Measurements from ENCODE around the gene KCNMB1. TPM values are rescaled to one million over a fixed set of nuclear protein-coding genes. Genes with fewer than 3 reads are reported as not detected.

Gene KCNMB1
- total RNA-seq, 2 donors from 2014 or later, result 0.09 TPM; not detected in 1

- Mint-ChIP-seq H3K36me3 (ENCODE audit: low read depth) (no peaks in the 10 kb centered on the region), H3K4me3 (no peak overlapping the region), H3K27ac (no peak overlapping the region), H3K27me3 (ENCODE audit: insufficient read depth) (peaks cover 43% of the 10 kb centered on the region), H3K4me1 (peaks cover 18% of the 10 kb centered on the region), H3K9me3 (peaks cover 23% of the 10 kb centered on the region)
- Histone ChIP-seq H3K4me3 (ENCODE audit: low read length) (no peak overlapping the region), H3K27ac (ENCODE audit: low read depth, low read length) (no peak overlapping the region), H3K4me1 (ENCODE audit: control insufficient read depth, insufficient read depth, low read length) (no peaks in the 10 kb centered on the region), H3K9me3 (ENCODE audit: control insufficient read depth, low read length) (peaks cover 41% of the 10 kb centered on the region), H3K27me3 (ENCODE audit: control insufficient read depth, insufficient read depth, low read length, poor library complexity, severe bottlenecking) (peaks cover 42% of the 10 kb centered on the region), H3K36me3 (ENCODE audit: control insufficient read depth, insufficient read depth, low read length) (no peaks in the 10 kb centered on the region), H3K9ac (ENCODE audit: extremely low read depth, low read length, poor library complexity, severe bottlenecking) (no peak overlapping the region)
- no peak for TF ChIP-seq CTCF (conservative IDR thresholded peaks at IDR 0.05)
- 86 to 100% methylated on average over 1 of the region's 1 CpG for WGBS, 2 experiments (ENCODE audit: insufficient coverage in 1 of 2, insufficient read length in 1 of 2)
- no peak for DNase-seq
Measured at GRCh38 chr5:170339780-170340167, 49.4 kb downstream of the KCNMB1 start.

- Mint-ChIP-seq H3K36me3 (ENCODE audit: low read depth) (no peaks in the 10 kb centered on the region), H3K27me3 (ENCODE audit: insufficient read depth) (peaks cover 36% of the 10 kb centered on the region), H3K4me1 (peaks cover 18% of the 10 kb centered on the region), H3K27ac (no peak overlapping the region), H3K4me3 (no peak overlapping the region), H3K9me3 (peaks cover 19% of the 10 kb centered on the region)
- H3K9me3 ChIP-seq (ENCODE audit: control insufficient read depth, low read length), result peaks cover 35% of the 10 kb centered on the region
- H3K4me3 ChIP-seq (ENCODE audit: low read length), result no peak overlapping the region
- no peaks in the 10 kb centered on the region for H3K4me1 ChIP-seq (ENCODE audit: control insufficient read depth, insufficient read depth, low read length)
- H3K9ac ChIP-seq (ENCODE audit: extremely low read depth, low read length, poor library complexity, severe bottlenecking), result no peak overlapping the region
- H3K36me3 ChIP-seq (ENCODE audit: control insufficient read depth, insufficient read depth, low read length), result no peaks in the 10 kb centered on the region
- peak; percentile 83 for TF ChIP-seq CTCF (conservative IDR thresholded peaks at IDR 0.05)
- DNase-seq, result peak; percentile 75
- peaks cover 36% of the 10 kb centered on the region for H3K27me3 ChIP-seq (ENCODE audit: control insufficient read depth, insufficient read depth, low read length, poor library complexity, severe bottlenecking)
- H3K27ac ChIP-seq (ENCODE audit: low read depth, low read length), result no peak overlapping the region
- 80 to 91% methylated on average over 2 to 4 of the region's 4 CpGs for WGBS, 2 experiments (ENCODE audit: insufficient coverage in 1 of 2, insufficient read length in 1 of 2)
Measured at GRCh38 chr5:170338933-170339779, 50.0 kb downstream of the KCNMB1 start.

GRCh38 chr5:170338291-170338690 is 50.9 kb downstream of the KCNMB1 start:
- TF ChIP-seq CTCF (conservative IDR thresholded peaks at IDR 0.05), result no peak
- Mint-ChIP-seq H3K36me3 (ENCODE audit: low read depth) (no peaks in the 10 kb centered on the region), H3K4me1 (peaks cover 26% of the 10 kb centered on the region), H3K4me3 (no peak overlapping the region), H3K9me3 (peaks cover 19% of the 10 kb centered on the region), H3K27me3 (ENCODE audit: insufficient read depth) (peaks cover 28% of the 10 kb centered on the region), H3K27ac (no peak overlapping the region)
- H3K27me3 ChIP-seq (ENCODE audit: control insufficient read depth, insufficient read depth, low read length, poor library complexity, severe bottlenecking), result peaks cover 27% of the 10 kb centered on the region
- 83 to 93% methylated on average over 2 to 4 of the region's 4 CpGs for WGBS, 2 experiments (ENCODE audit: insufficient coverage in 1 of 2, insufficient read length in 1 of 2)
- H3K4me1 ChIP-seq (ENCODE audit: control insufficient read depth, insufficient read depth, low read length), result peaks cover 6% of the 10 kb centered on the region
- DNase-seq, result no peak
- peaks cover 27% of the 10 kb centered on the region for H3K9me3 ChIP-seq (ENCODE audit: control insufficient read depth, low read length)
- no peak overlapping the region for H3K27ac ChIP-seq (ENCODE audit: low read depth, low read length)
- H3K9ac ChIP-seq (ENCODE audit: extremely low read depth, low read length, poor library complexity, severe bottlenecking), result no peak overlapping the region
- no peaks in the 10 kb centered on the region for H3K36me3 ChIP-seq (ENCODE audit: control insufficient read depth, insufficient read depth, low read length)
- H3K4me3 ChIP-seq (ENCODE audit: low read length), result no peak overlapping the region
